ENCODE results near the gene ALDH18A1. TPM values are rescaled to one million over a fixed set of nuclear protein-coding genes. Genes with fewer than 3 reads are reported as not detected.

Gene ALDH18A1
- total RNA-seq, 1 donor from 2014 or later = 172 TPM

- Mint-ChIP-seq H3K27ac (ENCODE audit: unreplicated experiment) (no peak overlapping the region), H3K4me3 (peak overlapping the region; percentile 99), H3K36me3 (ENCODE audit: low read depth) (peaks cover 19% of the 10 kb centered on the region), H3K27me3 (ENCODE audit: low read depth) (no peaks in the 10 kb centered on the region), H3K4me1 (peaks cover 33% of the 10 kb centered on the region), H3K9me3 (no peaks in the 10 kb centered on the region)
- no peak for DNase-seq (ENCODE audit: low read depth, low spot score)
- no peak for TF ChIP-seq CTCF (conservative IDR thresholded peaks at IDR 0.05)
Observed at GRCh38 chr10:95657250-95657649, 739 bp upstream of the ALDH18A1 start.

GRCh38 chr10:95655571-95656290 is 780 bp downstream of the ALDH18A1 start:
- peak; percentile 5 for DNase-seq (ENCODE audit: low read depth, low spot score)
- TF ChIP-seq CTCF (conservative IDR thresholded peaks at IDR 0.05) = no peak
- Mint-ChIP-seq H3K27me3 (ENCODE audit: low read depth) (no peaks in the 10 kb centered on the region), H3K36me3 (ENCODE audit: low read depth) (peaks cover 27% of the 10 kb centered on the region), H3K9me3 (no peaks in the 10 kb centered on the region), H3K27ac (ENCODE audit: unreplicated experiment) (peak overlapping the region; percentile 95), H3K4me3 (peak overlapping the region; percentile 99), H3K4me1 (peaks cover 38% of the 10 kb centered on the region)

- DNase-seq (ENCODE audit: low read depth, low spot score) = no peak
- no peak for TF ChIP-seq CTCF (conservative IDR thresholded peaks at IDR 0.05)
- peaks cover 44% of the 10 kb centered on the region for H3K4me1 Mint-ChIP-seq
Observed at GRCh38 chr10:95653895-95654294, 2.6 kb downstream of the ALDH18A1 start.

GRCh38 chr10:95651346-95652060 is 5.0 kb downstream of the ALDH18A1 start:
- no peak for DNase-seq (ENCODE audit: low read depth, low spot score)
- Mint-ChIP-seq H3K4me3 (peak overlapping the region; percentile 13), H3K27ac (ENCODE audit: unreplicated experiment) (no peak overlapping the region), H3K4me1 (peaks cover 39% of the 10 kb centered on the region), H3K27me3 (ENCODE audit: low read depth) (no peaks in the 10 kb centered on the region), H3K36me3 (ENCODE audit: low read depth) (peaks cover 50% of the 10 kb centered on the region), H3K9me3 (no peaks in the 10 kb centered on the region)
- TF ChIP-seq CTCF (conservative IDR thresholded peaks at IDR 0.05) = no peak

More at GRCh38 chr10:95653895-95654294, 2.6 kb downstream of the ALDH18A1 start:
- Mint-ChIP-seq H3K27ac (ENCODE audit: unreplicated experiment) (peak overlapping the region; percentile 88), H3K27me3 (ENCODE audit: low read depth) (no peaks in the 10 kb centered on the region), H3K9me3 (no peaks in the 10 kb centered on the region), H3K4me3 (peak overlapping the region; percentile 84), H3K36me3 (ENCODE audit: low read depth) (peaks cover 33% of the 10 kb centered on the region)

- no peak overlapping the region for H3K4me3 Mint-ChIP-seq
- TF ChIP-seq CTCF (conservative IDR thresholded peaks at IDR 0.05) = no peak
- H3K27ac Mint-ChIP-seq (ENCODE audit: unreplicated experiment) = no peak overlapping the region
- no peaks in the 10 kb centered on the region for H3K9me3 Mint-ChIP-seq
- H3K27me3 Mint-ChIP-seq (ENCODE audit: low read depth) = no peaks in the 10 kb centered on the region
- peaks cover 33% of the 10 kb centered on the region for H3K4me1 Mint-ChIP-seq
- H3K36me3 Mint-ChIP-seq (ENCODE audit: low read depth) = peaks cover 57% of the 10 kb centered on the region
- no peak for DNase-seq (ENCODE audit: low read depth, low spot score)
Observed at GRCh38 chr10:95650232-95650631, 6.3 kb downstream of the ALDH18A1 start.
